HFF-Myc (cell line): Measurements from ENCODE around the gene RHBDL3.

ENCODE experiments used
- DNase-seq: peaks from one replicate; pipeline ENCODE4 v3.0.0-alpha.2; 2011; ENCODE audit warnings: low read depth; ENCODE audit errors: extremely low read depth
- H3K4me3 ChIP-seq: replicated peaks from 2 replicates; pipeline ENCODE4 v1.5.1; 2011; ENCODE audit warnings: low read depth, mild to moderate bottlenecking, control low read depth, low read length
- CTCF ChIP-seq: IDR thresholded peaks from 2 replicates; pipeline ENCODE4 v1.5.1; 2012; ENCODE audit warnings: mild to moderate bottlenecking, low read depth, low read length, control low read depth; ENCODE audit errors: missing control alignments

The RHBDL3 gene

DNA sequence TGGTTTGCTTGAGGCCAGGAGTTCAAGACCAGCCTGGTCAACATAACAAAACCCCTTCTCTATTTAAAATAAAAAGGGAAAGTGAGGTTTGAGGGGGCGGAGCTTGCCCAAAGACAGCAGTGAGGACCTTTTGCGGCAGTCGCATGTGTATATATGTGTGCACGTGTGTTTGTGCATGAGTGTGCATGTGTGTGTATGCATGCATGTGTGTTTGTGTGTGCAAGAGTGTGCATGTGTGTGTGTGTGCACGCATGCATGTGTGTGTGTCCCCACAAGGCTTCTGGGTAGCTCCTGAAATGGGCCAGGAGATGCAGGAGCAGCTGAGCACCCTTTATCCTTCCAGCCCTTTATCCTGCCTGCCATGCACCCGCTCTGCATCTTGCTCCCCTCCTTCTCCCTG lies 9.0 kb downstream of the RHBDL3 start:
- TF ChIP-seq CTCF, result no peak
- no peak overlapping the region for H3K4me3 ChIP-seq
- DNase-seq, result no peak

DNA sequence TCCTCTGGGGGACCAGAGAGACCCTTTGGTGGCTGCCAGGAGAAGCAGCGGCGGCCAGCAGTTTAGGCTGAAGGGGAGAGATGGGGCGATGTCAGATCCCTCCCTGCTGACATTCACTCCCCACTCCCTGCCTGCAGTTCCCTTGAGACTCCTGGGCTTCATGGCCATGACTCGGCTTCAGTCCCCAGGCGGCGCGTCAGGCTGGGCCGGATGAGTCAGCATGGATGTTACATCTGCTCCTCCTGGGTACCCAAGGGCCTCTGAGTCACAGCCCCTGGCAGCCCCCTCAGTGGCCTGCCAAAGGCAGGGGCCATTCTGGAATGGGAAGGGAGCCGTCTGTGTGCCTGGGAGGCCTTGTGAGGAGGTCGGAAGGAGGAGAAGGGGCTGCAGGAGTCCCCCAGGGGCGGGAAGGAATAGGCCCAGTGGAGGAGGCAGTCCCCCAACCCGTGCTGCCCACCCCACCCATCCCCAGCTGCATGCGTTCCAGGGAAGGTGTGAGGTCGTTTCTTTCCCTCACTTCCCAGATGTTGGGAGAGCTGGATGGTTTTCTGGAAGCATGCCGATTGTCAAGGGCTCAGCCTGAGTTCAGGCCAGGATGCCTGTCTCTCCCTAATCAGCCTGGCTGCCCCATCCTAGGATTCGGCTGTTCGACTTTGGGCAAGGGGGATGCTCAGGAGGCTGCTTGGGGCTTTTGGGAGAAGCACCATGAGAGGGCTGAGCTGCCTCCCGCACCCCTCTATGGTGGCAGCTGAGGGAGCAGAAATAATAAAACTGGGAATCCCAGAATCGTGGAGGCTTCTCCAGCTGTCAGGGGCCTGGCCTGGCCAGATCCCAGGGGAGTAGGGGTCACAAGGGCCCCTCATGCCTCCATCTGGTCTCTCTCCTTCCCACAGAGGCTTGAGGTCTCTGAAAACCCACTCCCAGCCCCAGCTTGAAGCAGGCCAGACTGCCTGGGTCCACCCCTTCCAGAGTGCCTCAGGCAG lies 9.7 kb downstream of the RHBDL3 start:
- no peak for TF ChIP-seq CTCF
- no peak overlapping the region for H3K4me3 ChIP-seq
- peak; percentile 66 for DNase-seq

- no peak for DNase-seq
- TF ChIP-seq CTCF, result no peak
- H3K4me3 ChIP-seq, result no peak overlapping the region
Observed at GRCh38 chr17:32276171-32276601, 10.6 kb downstream of the RHBDL3 start.

GRCh38 chr17:32277284-32277683 lies 11.7 kb downstream of the RHBDL3 start:
- no peak for DNase-seq
- H3K4me3 ChIP-seq, result no peak overlapping the region
- no peak for TF ChIP-seq CTCF

DNA sequence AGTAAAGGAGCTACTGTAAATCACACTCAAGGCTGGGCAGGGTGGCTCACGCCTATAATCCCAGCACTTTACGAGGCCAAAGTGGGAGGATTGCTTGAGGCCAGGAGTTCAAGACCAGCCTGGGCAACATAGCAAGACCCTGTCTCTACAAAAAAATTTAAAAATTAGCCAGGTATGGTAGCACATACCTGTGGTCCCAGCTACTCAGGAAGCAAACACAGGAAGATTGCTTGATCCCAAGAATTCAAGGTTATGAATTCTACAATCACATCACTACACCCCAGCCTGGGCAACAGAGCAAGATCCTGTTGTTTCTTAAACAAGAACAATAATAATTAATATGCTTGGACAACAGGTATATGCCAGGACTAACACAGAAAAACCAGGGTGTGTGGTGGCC lies 13.2 kb downstream of the RHBDL3 start:
- no peak for TF ChIP-seq CTCF
- DNase-seq, result no peak
- no peak overlapping the region for H3K4me3 ChIP-seq

DNA sequence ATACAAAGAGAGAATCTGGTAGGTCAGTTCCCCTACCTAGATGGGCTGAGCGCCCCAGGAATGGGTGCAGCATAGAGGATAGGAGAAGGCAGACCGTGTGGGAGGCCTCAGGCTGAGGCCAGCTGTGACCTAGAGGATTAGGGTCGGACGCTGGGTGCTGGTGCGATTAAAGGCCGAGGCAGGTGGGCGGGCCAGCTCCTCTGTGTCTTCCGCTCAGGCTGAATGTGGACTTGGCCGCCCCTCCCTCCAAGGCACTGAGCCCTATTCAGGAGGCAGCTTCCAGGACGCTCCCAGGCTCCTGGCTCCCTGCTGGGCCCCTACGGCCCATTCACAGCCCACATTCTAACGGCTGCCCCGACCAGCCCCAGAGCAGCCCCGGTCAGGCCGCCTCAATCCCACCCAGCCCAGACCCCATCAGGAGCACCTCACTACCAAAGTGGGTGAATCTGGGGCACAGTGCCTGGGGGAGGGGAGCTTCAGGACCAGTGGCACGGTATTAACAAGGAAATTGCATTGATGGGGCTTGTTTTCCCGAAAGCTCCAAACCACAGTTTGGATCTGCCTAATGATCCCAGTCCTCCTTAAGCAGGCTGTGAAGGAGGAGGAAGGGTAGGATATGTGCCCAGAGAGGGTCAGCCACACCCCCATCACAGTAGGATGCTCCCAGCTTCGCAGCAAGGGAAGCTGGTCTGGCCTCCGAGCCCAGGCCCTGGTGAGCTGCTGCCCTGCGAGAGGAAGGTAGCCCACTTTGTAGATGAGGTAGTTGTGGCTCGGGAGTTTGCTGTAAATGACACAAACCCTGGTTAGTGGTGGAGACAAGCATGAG lies 14.5 kb downstream of the RHBDL3 start:
- no peak overlapping the region for H3K4me3 ChIP-seq
- TF ChIP-seq CTCF, result no peak
- DNase-seq, result no peak
